ENCODE data around the gene SIGMAR1. TPM values are rescaled to one million over a fixed set of nuclear protein-coding genes. Genes with fewer than 3 reads are reported as not detected.

SIGMAR1 gene
- polyA plus RNA-seq, 1 donor from 2014 or later: 52.5 TPM

- Histone ChIP-seq H3K9me2 (ENCODE audit: insufficient read depth, low read length) (no peaks in the 10 kb centered on the region), H3K9me3 (ENCODE audit: low read length) (no peaks in the 10 kb centered on the region), H3K4me3 (ENCODE audit: low read length) (peak overlapping the region; percentile 62), H3K27ac (ENCODE audit: low read length) (no peak overlapping the region), H3F3A (ENCODE audit: insufficient read depth, low read length, poor library complexity, severe bottlenecking) (no peaks in the 10 kb centered on the region), H3K79me2 (replicated peaks; ENCODE audit: insufficient read depth, low read length) (no peaks in the 10 kb centered on the region), H3K36me3 (ENCODE audit: insufficient read depth, low read length) (no peaks in the 10 kb centered on the region), H4K20me1 (ENCODE audit: insufficient read depth) (no peaks in the 10 kb centered on the region), H3K27me3 (ENCODE audit: insufficient read depth, low read depth, low read length) (peaks cover 25% of the 10 kb centered on the region), H2AFZ (ENCODE audit: low read depth, low read length) (no peak overlapping the region), H3K9ac (ENCODE audit: low read length) (peak overlapping the region; percentile 49), H3K4me2 (ENCODE audit: low read length) (no peak overlapping the region)
- TF ChIP-seq EP300 (conservative IDR thresholded peaks at IDR 0.05; ENCODE audit: poor library complexity, severe bottlenecking) (no peak), MXI1 (conservative IDR thresholded peaks at IDR 0.05; ENCODE audit: poor library complexity, severe bottlenecking) (no peak), SMC3 (conservative IDR thresholded peaks at IDR 0.05; ENCODE audit: poor library complexity) (no peak), CTCF (IDR thresholded peaks at IDR 0.05; ENCODE audit: poor library complexity, severe bottlenecking) (no peak)
These were observed 9.6 kb downstream of the SIGMAR1 start for GRCh38 chr9:34627716-34628655.

DNA sequence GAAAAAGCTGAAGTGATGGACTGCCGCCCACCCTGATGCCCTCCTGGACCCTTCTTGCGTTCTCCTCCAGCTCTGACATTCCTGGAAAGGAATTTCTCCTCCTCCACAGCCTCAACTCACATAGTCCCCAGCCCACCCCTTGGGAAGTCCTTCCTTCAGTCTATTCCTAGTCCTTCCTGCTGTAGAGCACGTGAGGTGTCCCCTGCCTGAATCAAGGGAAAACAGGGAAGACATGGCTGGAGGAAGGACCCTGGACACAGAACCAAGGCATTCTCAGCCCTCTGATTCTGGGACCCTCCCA is 12.5 kb downstream of the SIGMAR1 start:
- Histone ChIP-seq H3K9me3 (ENCODE audit: low read length) (no peaks in the 10 kb centered on the region), H3K9me2 (ENCODE audit: insufficient read depth, low read length) (no peaks in the 10 kb centered on the region), H3K27me3 (ENCODE audit: insufficient read depth, low read depth, low read length) (peaks cover 24% of the 10 kb centered on the region), H3K36me3 (ENCODE audit: insufficient read depth, low read length) (no peaks in the 10 kb centered on the region), H3K9ac (ENCODE audit: low read length) (no peak overlapping the region), H3K79me2 (replicated peaks; ENCODE audit: insufficient read depth, low read length) (peaks cover 1% of the 10 kb centered on the region), H2AFZ (ENCODE audit: low read depth, low read length) (no peak overlapping the region), H3F3A (ENCODE audit: insufficient read depth, low read length, poor library complexity, severe bottlenecking) (no peaks in the 10 kb centered on the region), H3K27ac (ENCODE audit: low read length) (no peak overlapping the region), H4K20me1 (ENCODE audit: insufficient read depth) (no peaks in the 10 kb centered on the region), H3K4me2 (ENCODE audit: low read length) (no peak overlapping the region), H3K4me3 (ENCODE audit: low read length) (no peak overlapping the region)
- TF ChIP-seq TAF1 (IDR thresholded peaks at IDR 0.05; ENCODE audit: low read depth) (no peak), POLR2AphosphoS5 (IDR thresholded peaks at IDR 0.05) (no peak), RAD21 (conservative IDR thresholded peaks at IDR 0.05) (no peak), EZH2 (IDR thresholded peaks at IDR 0.05; ENCODE audit: borderline replicate concordance, insufficient read depth, low read length, poor library complexity, severe bottlenecking) (no peak), MXI1 (conservative IDR thresholded peaks at IDR 0.05; ENCODE audit: poor library complexity, severe bottlenecking) (no peak), EP300 (conservative IDR thresholded peaks at IDR 0.05; ENCODE audit: poor library complexity, severe bottlenecking) (no peak), CTCF (IDR thresholded peaks at IDR 0.05; ENCODE audit: poor library complexity, severe bottlenecking) (no peak), SMC3 (conservative IDR thresholded peaks at IDR 0.05; ENCODE audit: poor library complexity) (no peak)
- TF ChIP-seq, protein P1, sequence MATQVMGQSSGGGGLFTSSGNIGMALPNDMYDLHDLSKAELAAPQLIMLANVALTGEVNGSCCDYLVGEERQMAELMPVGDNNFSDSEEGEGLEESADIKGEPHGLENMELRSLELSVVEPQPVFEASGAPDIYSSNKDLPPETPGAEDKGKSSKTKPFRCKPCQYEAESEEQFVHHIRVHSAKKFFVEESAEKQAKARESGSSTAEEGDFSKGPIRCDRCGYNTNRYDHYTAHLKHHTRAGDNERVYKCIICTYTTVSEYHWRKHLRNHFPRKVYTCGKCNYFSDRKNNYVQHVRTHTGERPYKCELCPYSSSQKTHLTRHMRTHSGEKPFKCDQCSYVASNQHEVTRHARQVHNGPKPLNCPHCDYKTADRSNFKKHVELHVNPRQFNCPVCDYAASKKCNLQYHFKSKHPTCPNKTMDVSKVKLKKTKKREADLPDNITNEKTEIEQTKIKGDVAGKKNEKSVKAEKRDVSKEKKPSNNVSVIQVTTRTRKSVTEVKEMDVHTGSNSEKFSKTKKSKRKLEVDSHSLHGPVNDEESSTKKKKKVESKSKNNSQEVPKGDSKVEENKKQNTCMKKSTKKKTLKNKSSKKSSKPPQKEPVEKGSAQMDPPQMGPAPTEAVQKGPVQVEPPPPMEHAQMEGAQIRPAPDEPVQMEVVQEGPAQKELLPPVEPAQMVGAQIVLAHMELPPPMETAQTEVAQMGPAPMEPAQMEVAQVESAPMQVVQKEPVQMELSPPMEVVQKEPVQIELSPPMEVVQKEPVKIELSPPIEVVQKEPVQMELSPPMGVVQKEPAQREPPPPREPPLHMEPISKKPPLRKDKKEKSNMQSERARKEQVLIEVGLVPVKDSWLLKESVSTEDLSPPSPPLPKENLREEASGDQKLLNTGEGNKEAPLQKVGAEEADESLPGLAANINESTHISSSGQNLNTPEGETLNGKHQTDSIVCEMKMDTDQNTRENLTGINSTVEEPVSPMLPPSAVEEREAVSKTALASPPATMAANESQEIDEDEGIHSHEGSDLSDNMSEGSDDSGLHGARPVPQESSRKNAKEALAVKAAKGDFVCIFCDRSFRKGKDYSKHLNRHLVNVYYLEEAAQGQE (IDR thresholded peaks at IDR 0.05; ENCODE audit: borderline replicate concordance): no peak
